SK-N-SH (cell line): ENCODE data around the gene MYLIP. TPM values are rescaled to one million over a fixed set of nuclear protein-coding genes. Genes with fewer than 3 reads are reported as not detected.

Experiments
- CTCF ChIA-PET: fragments of 300-600, 350-600 bp; formaldehyde crosslinking; extraction: SDS; loops from one replicate; lab custom pipeline; 2021; lab: Yijun Ruan, JAX
- POLR2A ChIA-PET: fragments of 350-600 bp; sonication (Branson Sonifier 250); formaldehyde crosslinking; extraction: SDS; loops from one replicate; lab custom pipeline; 2020; ENCODE audit warnings: antibody characterized with exemption, inconsistent platforms; lab: Yijun Ruan, JAX
- DNase-seq: peaks from one replicate; pipeline ENCODE4 v3.0.0; 2012
- H2AFZ ChIP-seq: fragments of 200-600 bp; sonication (generic); 2 replicates; pipeline ENCODE4 v1.8.1; 2016; ENCODE audit warnings: antibody characterized with exemption, mild to moderate bottlenecking, low read depth
- H3F3A ChIP-seq: fragments of 200-600 bp; sonication (generic); replicated peaks from 2 replicates; pipeline ENCODE3; 2016; ENCODE audit warnings: antibody characterized with exemption, mild to moderate bottlenecking; ENCODE audit not compliant: insufficient read depth
- H3K27ac ChIP-seq, 2 experiments: fragments of 200-500 bp in 1 of 2; fragments of 200-600 bp in 1 of 2; sonication (Bioruptor generic) in 1 of 2; sonication (generic), shearing (Covaris generic) in 1 of 2; 2 replicates each; pipeline versions ENCODE4 v1.5.1 to v1.6.1; 2014 to 2016; ENCODE audit warnings: low read depth in 2 of 2, inconsistent platforms in 1 of 2, low read length in 1 of 2, mild to moderate bottlenecking in 1 of 2, mixed read lengths in 1 of 2
- H3K27me3 ChIP-seq: fragments of 200-600 bp; sonication (generic), shearing (Covaris generic); 2 replicates; pipeline ENCODE4 v1.6.1; 2016; ENCODE audit warnings: mixed run types; ENCODE audit not compliant: insufficient read depth
- H3K36me3 ChIP-seq, 2 experiments: fragments of 200-500 bp in 1 of 2; fragments of 200-600 bp in 1 of 2; sonication (Bioruptor generic) in 1 of 2; sonication (generic) in 1 of 2; replicated peaks in 1 of 2; 2 replicates each; pipeline versions ENCODE3 to v1.5.1; 2014 to 2016; ENCODE audit warnings: low read length in 1 of 2, mild to moderate bottlenecking in 1 of 2; ENCODE audit not compliant: insufficient read depth in 2 of 2, control insufficient read depth in 1 of 2
- H3K4me1 ChIP-seq, 2 experiments: fragments of 200-500 bp in 1 of 2; fragments of 200-600 bp in 1 of 2; sonication (Bioruptor generic) in 1 of 2; sonication (generic), shearing (Covaris generic) in 1 of 2; 2 replicates each; pipeline versions ENCODE4 v1.5.1 to v1.6.1; 2014 to 2016; ENCODE audit warnings: low read depth in 1 of 2, low read length in 1 of 2, mixed run types in 1 of 2; ENCODE audit not compliant: insufficient read depth in 2 of 2, control insufficient read depth in 1 of 2
- H3K4me2 ChIP-seq: fragments of 200-600 bp; sonication (generic), shearing (Covaris generic); 2 replicates; pipeline ENCODE4 v1.6.1; 2017; ENCODE audit warnings: mixed run types
- H3K4me3 ChIP-seq, 2 experiments: fragments of 200-500 bp in 1 of 2; fragments of 200-600 bp in 1 of 2; sonication (Bioruptor generic) in 1 of 2; sonication (generic), shearing (Covaris generic) in 1 of 2; 2 replicates each; pipeline versions ENCODE4 v1.5.1 to v1.8.1; 2014 to 2016; ENCODE audit warnings: low read depth in 2 of 2, inconsistent platforms in 1 of 2, low read length in 1 of 2, mild to moderate bottlenecking in 1 of 2, mixed read lengths in 1 of 2, moderate library complexity in 1 of 2
- H3K79me2 ChIP-seq: fragments of 200-600 bp; sonication (generic); 2 replicates; pipeline ENCODE4 v1.8.1; 2017; ENCODE audit warnings: mild to moderate bottlenecking; ENCODE audit not compliant: insufficient read depth
- H3K9ac ChIP-seq: fragments of 200-600 bp; sonication (generic); 2 replicates; pipeline ENCODE4 v1.6.1; 2017; ENCODE audit warnings: mixed run types
- H3K9me2 ChIP-seq: fragments of 200-600 bp; sonication (generic); 2 replicates; pipeline ENCODE4 v1.6.1; 2017; ENCODE audit warnings: mixed run types
- H3K9me3 ChIP-seq: fragments of 200-600 bp; sonication (generic); 2 replicates; pipeline ENCODE4 v1.6.1; 2017; ENCODE audit warnings: mixed run types, mild to moderate bottlenecking, moderate library complexity
- H4K20me1 ChIP-seq: fragments of 200-600 bp; sonication (generic); 2 replicates; pipeline ENCODE4 v1.6.1; 2017; ENCODE audit warnings: mild to moderate bottlenecking, mixed run types; ENCODE audit not compliant: insufficient read depth
- CHD2 ChIP-seq: fragments of 150-350 bp; IDR thresholded peaks from 2 replicates; pipeline ENCODE4 v1.6.1; 2018; ENCODE audit warnings: low read length; ENCODE audit not compliant: partially characterized antibody
- EP300 ChIP-seq, 2 experiments: IDR thresholded peaks; 2 replicates each; pipeline versions ENCODE4 v1.4.0 to v1.6.1; 2012; ENCODE audit warnings: borderline replicate concordance in 1 of 2, low read depth in 1 of 2, low read length in 1 of 2
- EZH2phosphoT487 ChIP-seq: fragments of 200-600 bp; sonication (generic); IDR thresholded peaks from 2 replicates; pipeline ENCODE4 v1.6.1; 2017; ENCODE audit warnings: low read depth, mixed run types, mild to moderate bottlenecking, antibody characterized with exemption, moderate library complexity, borderline replicate concordance
- FOXM1 ChIP-seq: IDR thresholded peaks from 2 replicates; pipeline ENCODE4 v1.4.0; 2012; ENCODE audit warnings: low read depth, mild to moderate bottlenecking
- GATA2 ChIP-seq: sonication (generic); formaldehyde crosslinking; IDR thresholded peaks from 2 replicates; pipeline ENCODE4 v1.5.0; 2020; ENCODE audit warnings: mild to moderate bottlenecking, missing genetic modification reagents
- JUND ChIP-seq: IDR thresholded peaks from 2 replicates; pipeline ENCODE4 v1.4.0; 2012
- MXI1 ChIP-seq: IDR thresholded peaks from 2 replicates; pipeline ENCODE4 v1.6.1; 2012; ENCODE audit warnings: mild to moderate bottlenecking, low read depth, low read length, improper control_type of control experiment
- POLR2AphosphoS5 ChIP-seq: IDR thresholded peaks from 2 replicates; pipeline ENCODE4 v1.6.1; 2012; ENCODE audit warnings: low read depth, low read length
- RAD21 ChIP-seq: IDR thresholded peaks from 2 replicates; pipeline ENCODE4 v1.6.1; 2012; ENCODE audit warnings: mild to moderate bottlenecking, low read length
- RCOR1 ChIP-seq: fragments of 150-350 bp; IDR thresholded peaks from 2 replicates; pipeline ENCODE4 v1.6.1; 2017; ENCODE audit warnings: antibody characterized with exemption, low read length
- RXRA ChIP-seq: IDR thresholded peaks from 2 replicates; pipeline ENCODE4 v1.4.0; 2012; ENCODE audit warnings: low read depth, mild to moderate bottlenecking, borderline replicate concordance
- SIN3A ChIP-seq: IDR thresholded peaks from 2 replicates; pipeline ENCODE4 v1.6.1; 2012; ENCODE audit warnings: low read depth, mild to moderate bottlenecking, low read length, moderate library complexity, borderline replicate concordance
- SMC3 ChIP-seq: IDR thresholded peaks from 2 replicates; pipeline ENCODE4 v1.6.1; 2012; ENCODE audit warnings: low read depth, low read length, improper control_type of control experiment
- TAF1 ChIP-seq: IDR thresholded peaks from 2 replicates; pipeline ENCODE4 v1.6.1; 2012; ENCODE audit warnings: low read depth, mild to moderate bottlenecking, low read length, moderate library complexity, borderline replicate concordance
- TCF12 ChIP-seq: IDR thresholded peaks from 2 replicates; pipeline ENCODE4 v1.4.0; 2012
- TEAD4 ChIP-seq: IDR thresholded peaks from 2 replicates; pipeline ENCODE4 v1.4.0; 2012; ENCODE audit warnings: mild to moderate bottlenecking, borderline replicate concordance; ENCODE audit not compliant: insufficient read depth
- WGBS: methylation state at CpG from one replicate; pipeline ENCODE4 v1.1.6; 2017; ENCODE audit warnings: low lambda C conversion rate; 5-methylcytosine and 5-hydroxymethylcytosine counted together
- polyA plus RNA-seq, 3 experiments: library from polyadenylated mRNA; depleted of rRNA; stranded (reverse); fragments of >200 nt; gene quantifications; 2 replicates each; pipeline ENCODE4 v1.2.3, GENCODE V29; 2012
- TF ChIP-seq, protein P1 (sequence below): fragments of 150-350 bp; IDR thresholded peaks from 2 replicates; pipeline ENCODE4 v1.6.1; 2016; ENCODE audit warnings: mild to moderate bottlenecking, low read depth, low read length
- TF ChIP-seq, protein P2 (sequence below): IDR thresholded peaks from 2 replicates; pipeline ENCODE4 v1.4.0; 2012; ENCODE audit warnings: low read depth, borderline replicate concordance
- TF ChIP-seq, protein P3 (sequence below): IDR thresholded peaks from 2 replicates; pipeline ENCODE4; 2012
- TF ChIP-seq, protein P4 (sequence below): IDR thresholded peaks from 2 replicates; pipeline ENCODE4 v1.4.0; 2012; ENCODE audit warnings: low read depth, borderline replicate concordance
- TF ChIP-seq, protein P5 (sequence below): fragments of 150-350 bp; IDR thresholded peaks from 2 replicates; pipeline ENCODE4 v1.6.1; 2017; ENCODE audit warnings: antibody characterized with exemption, low read length, low read depth, borderline replicate concordance

Gene MYLIP
- polyA plus RNA-seq, 1 of the 3 experiments (the other 2 are of a cell fraction) = 3.1 TPM

DNA sequence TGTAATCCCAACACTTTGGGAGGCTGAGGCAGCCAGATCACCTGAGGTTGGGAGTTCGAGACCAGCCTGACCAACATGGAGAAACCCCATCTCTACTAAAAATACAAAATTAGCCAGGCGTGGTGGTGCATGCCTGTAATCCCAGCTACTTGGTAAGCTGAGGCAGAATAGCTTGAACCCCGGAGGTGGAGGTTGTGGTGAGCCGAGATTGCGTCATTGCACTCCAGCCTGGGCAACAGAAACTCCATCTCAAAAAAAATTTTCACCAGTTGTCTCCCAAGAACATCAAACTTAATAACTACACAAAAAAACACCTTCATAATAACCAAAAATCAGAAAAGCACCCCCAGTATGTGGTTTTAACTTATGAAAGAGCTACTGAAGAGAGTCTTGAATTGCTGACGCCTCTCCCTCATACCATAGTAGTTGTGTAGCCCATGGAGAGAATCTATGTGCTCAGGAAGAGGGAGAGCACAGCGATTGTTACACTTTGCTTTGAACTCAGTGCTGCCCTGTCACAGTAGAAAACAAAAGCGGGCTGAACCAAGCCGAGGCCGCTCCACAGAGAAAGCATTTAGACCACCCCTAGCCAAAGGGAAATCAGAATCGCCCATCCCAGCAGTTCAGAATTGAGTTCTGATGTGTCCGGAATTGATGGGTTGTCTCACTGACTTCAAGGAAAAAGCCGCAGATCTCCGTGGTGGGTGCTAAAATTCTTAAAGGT, 67.5 kb downstream of the MYLIP start:
- no peak overlapping the region for H3K9ac ChIP-seq
- H3F3A ChIP-seq = no peaks in the 10 kb centered on the region
- no peaks in the 10 kb centered on the region for H3K36me3 ChIP-seq
- no peak overlapping the region for H3K27ac ChIP-seq
- no peak overlapping the region for H3K4me2 ChIP-seq
- H3K27me3 ChIP-seq = no peaks in the 10 kb centered on the region; the same call in 1 of the 2 replicates
- POLR2A ChIA-PET = no interaction called here
- no peak overlapping the region for H3K4me3 ChIP-seq
- no peaks in the 10 kb centered on the region for H3K9me3 ChIP-seq
- H3K9me2 ChIP-seq = no peaks in the 10 kb centered on the region
- no peak overlapping the region for H2AFZ ChIP-seq
- no peak for TF ChIP-seq TCF12
- no peak for TF ChIP-seq GATA2 (CRISPR knock-in tag)
- TF ChIP-seq SMC3 = no peak
- TF ChIP-seq TEAD4 = no peak
- TF ChIP-seq EP300 (IDR thresholded peaks at IDR 0.05; ENCODE audit: borderline replicate concordance in 1 of 2, low read depth in 1 of 2, low read length in 1 of 2) = no peak
- TF ChIP-seq JUND = no peak
- TF ChIP-seq, protein P1, sequence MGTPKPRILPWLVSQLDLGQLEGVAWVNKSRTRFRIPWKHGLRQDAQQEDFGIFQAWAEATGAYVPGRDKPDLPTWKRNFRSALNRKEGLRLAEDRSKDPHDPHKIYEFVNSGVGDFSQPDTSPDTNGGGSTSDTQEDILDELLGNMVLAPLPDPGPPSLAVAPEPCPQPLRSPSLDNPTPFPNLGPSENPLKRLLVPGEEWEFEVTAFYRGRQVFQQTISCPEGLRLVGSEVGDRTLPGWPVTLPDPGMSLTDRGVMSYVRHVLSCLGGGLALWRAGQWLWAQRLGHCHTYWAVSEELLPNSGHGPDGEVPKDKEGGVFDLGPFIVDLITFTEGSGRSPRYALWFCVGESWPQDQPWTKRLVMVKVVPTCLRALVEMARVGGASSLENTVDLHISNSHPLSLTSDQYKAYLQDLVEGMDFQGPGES = no peak
- TF ChIP-seq RAD21 = no peak
- TF ChIP-seq, protein P2, sequence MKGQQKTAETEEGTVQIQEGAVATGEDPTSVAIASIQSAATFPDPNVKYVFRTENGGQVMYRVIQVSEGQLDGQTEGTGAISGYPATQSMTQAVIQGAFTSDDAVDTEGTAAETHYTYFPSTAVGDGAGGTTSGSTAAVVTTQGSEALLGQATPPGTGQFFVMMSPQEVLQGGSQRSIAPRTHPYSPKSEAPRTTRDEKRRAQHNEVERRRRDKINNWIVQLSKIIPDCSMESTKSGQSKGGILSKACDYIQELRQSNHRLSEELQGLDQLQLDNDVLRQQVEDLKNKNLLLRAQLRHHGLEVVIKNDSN = no peak
- TF ChIP-seq, protein P3, sequence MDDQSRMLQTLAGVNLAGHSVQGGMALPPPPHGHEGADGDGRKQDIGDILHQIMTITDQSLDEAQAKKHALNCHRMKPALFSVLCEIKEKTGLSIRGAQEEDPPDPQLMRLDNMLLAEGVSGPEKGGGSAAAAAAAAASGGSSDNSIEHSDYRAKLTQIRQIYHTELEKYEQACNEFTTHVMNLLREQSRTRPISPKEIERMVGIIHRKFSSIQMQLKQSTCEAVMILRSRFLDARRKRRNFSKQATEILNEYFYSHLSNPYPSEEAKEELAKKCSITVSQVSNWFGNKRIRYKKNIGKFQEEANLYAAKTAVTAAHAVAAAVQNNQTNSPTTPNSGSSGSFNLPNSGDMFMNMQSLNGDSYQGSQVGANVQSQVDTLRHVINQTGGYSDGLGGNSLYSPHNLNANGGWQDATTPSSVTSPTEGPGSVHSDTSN = no peak
- no peak for TF ChIP-seq FOXM1
- no peak for TF ChIP-seq TAF1
- TF ChIP-seq RCOR1 = no peak
- H4K20me1 ChIP-seq = no peaks in the 10 kb centered on the region
- H3K4me1 ChIP-seq = no peaks in the 10 kb centered on the region
- DNase-seq = no peak
- 72% methylated on average over 14 of the region's 14 CpGs for WGBS
- CTCF ChIA-PET = interaction anchor here (1.9 to 19.3 kb wide), 3 partner anchors 10 to 68 kb away, joined by 5 to 226 read pairs (median 8); partner anchors contain the start of gene MYLIP
- H3K79me2 ChIP-seq = no peaks in the 10 kb centered on the region

DNA sequence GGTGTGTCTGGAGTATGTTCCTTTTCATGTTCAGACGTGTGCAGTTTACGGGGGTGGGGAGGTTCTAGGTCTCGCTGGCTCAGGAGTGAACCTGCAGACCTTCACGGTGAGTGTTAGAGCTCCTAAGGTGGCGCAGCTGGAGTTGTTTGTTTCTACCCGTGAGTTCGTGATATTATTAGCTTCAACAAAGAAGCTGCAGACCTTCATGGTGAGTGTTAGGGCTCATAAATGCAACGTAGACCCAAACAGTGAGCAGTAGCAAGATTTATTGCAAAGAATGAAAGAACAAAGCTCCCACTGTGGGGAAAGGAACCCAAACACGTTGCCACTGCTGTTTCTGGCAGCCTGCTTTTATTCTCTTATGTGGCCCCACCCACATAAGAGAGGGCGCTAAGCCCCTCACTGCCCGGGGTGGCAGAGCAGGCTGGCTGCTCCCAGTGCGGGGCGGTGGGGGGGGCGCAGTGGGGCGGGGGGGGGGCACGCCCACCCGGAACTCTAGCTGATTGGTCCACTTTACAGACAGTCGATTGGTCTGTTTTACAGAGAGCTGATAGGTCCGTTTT, 68.2 kb downstream of the MYLIP start:
- H3K27ac ChIP-seq = no peak overlapping the region
- H3K4me3 ChIP-seq = no peak overlapping the region
- CTCF ChIA-PET = interaction anchor here (1.0 to 19.3 kb wide), 5 partner anchors 9 to 68 kb away, joined by 3 to 226 read pairs (median 5); partner anchors contain the start of gene MYLIP
- no peaks in the 10 kb centered on the region for H4K20me1 ChIP-seq
- no peak overlapping the region for H3K4me2 ChIP-seq
- no peaks in the 10 kb centered on the region for H3K36me3 ChIP-seq
- no peaks in the 10 kb centered on the region; the same call in 1 of the 2 replicates for H3K27me3 ChIP-seq
- H3K4me1 ChIP-seq = no peaks in the 10 kb centered on the region
- no peaks in the 10 kb centered on the region for H3K79me2 ChIP-seq
- WGBS = 65% methylated on average over 18 of the region's 19 CpGs
- POLR2A ChIA-PET = no interaction called here
- DNase-seq = no peak
- H2AFZ ChIP-seq = no peak overlapping the region
- no peak overlapping the region for H3K9ac ChIP-seq
- H3K9me3 ChIP-seq = no peaks in the 10 kb centered on the region
- H3K9me2 ChIP-seq = no peaks in the 10 kb centered on the region
- H3F3A ChIP-seq = no peaks in the 10 kb centered on the region
- no peak for TF ChIP-seq SMC3
- TF ChIP-seq CHD2 = no peak
- no peak for TF ChIP-seq EZH2phosphoT487
- no peak for TF ChIP-seq RCOR1
- no peak for TF ChIP-seq JUND
- TF ChIP-seq, protein P4, sequence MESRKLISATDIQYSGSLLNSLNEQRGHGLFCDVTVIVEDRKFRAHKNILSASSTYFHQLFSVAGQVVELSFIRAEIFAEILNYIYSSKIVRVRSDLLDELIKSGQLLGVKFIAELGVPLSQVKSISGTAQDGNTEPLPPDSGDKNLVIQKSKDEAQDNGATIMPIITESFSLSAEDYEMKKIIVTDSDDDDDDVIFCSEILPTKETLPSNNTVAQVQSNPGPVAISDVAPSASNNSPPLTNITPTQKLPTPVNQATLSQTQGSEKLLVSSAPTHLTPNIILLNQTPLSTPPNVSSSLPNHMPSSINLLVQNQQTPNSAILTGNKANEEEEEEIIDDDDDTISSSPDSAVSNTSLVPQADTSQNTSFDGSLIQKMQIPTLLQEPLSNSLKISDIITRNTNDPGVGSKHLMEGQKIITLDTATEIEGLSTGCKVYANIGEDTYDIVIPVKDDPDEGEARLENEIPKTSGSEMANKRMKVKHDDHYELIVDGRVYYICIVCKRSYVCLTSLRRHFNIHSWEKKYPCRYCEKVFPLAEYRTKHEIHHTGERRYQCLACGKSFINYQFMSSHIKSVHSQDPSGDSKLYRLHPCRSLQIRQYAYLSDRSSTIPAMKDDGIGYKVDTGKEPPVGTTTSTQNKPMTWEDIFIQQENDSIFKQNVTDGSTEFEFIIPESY = no peak
- TF ChIP-seq RXRA = no peak
- no peak for TF ChIP-seq POLR2AphosphoS5
- TF ChIP-seq, protein P5, sequence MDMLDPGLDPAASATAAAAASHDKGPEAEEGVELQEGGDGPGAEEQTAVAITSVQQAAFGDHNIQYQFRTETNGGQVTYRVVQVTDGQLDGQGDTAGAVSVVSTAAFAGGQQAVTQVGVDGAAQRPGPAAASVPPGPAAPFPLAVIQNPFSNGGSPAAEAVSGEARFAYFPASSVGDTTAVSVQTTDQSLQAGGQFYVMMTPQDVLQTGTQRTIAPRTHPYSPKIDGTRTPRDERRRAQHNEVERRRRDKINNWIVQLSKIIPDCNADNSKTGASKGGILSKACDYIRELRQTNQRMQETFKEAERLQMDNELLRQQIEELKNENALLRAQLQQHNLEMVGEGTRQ = no peak
- TF ChIP-seq TEAD4 = no peak
- TF ChIP-seq MXI1 = no peak
- no peak for TF ChIP-seq SIN3A
